ENCODE results near the gene SDCCAG8.
"Not testable (repeated sequence)": the region's sequence is repeated elsewhere in the genome, so short reads cannot be mapped to it uniquely, and the experiment has no call there.

The SDCCAG8 gene

DNA sequence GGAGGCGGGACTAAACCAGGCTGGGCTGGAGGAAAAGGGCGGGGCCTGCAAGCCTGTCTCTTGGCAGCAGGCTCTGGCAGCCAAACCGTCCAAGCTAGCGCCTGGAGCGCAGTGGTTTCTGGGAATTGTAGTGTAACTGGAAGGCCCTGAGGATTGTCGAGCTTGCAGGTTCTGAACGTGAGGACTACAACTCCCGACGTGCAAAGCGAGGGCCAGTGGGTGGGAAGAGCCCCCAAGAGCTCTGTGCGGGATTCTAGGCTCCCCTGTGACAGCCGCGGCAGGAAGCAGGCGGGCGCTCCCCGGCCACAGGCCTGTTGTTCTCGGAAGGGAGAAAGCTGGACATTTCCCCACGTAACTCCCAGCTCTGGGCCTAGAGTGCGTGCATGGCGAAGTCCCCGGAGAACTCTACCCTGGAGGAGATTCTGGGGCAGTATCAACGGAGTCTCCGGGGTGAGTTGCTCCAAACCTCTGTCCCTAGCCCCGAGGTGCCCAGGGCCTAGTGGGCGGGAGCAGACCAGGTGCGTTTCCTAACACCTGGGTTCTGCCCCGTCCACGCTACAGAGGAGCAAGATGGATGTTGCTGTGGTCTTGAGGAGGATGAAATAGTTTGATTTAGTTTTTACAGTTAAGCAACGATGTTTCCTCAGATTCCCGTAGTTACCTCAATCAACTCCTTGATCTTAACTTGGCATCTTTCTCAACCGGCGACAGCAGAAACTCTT is at the start of gene SDCCAG8:
TSS of gene SDCCAG8 (plus strand) at position 251 of the 722 bp plus-strand sequence. CDS start at position 384, 133 bp downstream.
- Mint-ChIP-seq H3K9me3 (no peaks in the 10 kb centered on the region), H3K27me3 (no peaks in the 10 kb centered on the region), H3K27ac (peak within 1 kb of the TSS; percentile 100), H3K36me3 (ENCODE audit: low read depth) (peaks cover 46% of the 10 kb centered on the region), H3K4me1 (ENCODE audit: low read depth) (peaks cover 32% of the 10 kb centered on the region), H3K4me3 (peak within 1 kb of the TSS; percentile 87)
- intact Hi-C loops (cut with micrococcal nuclease): loop anchor here (1.0 to 10.0 kb wide), 4 partner anchors 8 to 59 kb away; no protein-coding TSS in a partner anchor

DNA sequence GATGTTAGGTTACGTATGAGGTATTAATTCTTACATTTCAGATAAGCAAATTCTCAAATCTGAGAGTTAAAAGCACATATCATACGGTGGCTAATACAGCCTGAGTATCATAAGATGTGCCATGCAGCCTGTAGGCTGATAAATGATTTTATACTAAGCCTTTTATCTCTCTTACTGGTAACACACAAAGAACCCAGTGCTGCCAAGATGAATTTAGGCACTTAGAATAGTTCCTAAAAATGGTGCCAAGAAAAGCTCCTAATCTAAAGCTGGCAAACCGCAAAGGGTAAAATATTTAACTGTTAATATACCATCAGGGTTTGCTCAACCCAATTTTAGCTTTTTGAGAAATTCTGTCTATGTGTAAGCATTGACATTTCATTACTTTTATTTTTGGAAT is 43.9 kb upstream of the SDCCAG8 start:
- H3K36me3 Mint-ChIP-seq (ENCODE audit: low read depth): peaks cover 34% of the 10 kb centered on the region
- H3K4me3 Mint-ChIP-seq; intact Hi-C loops (cut with micrococcal nuclease); H3K27ac Mint-ChIP-seq; H3K9me3 Mint-ChIP-seq; H3K27me3 Mint-ChIP-seq; H3K4me1 Mint-ChIP-seq (ENCODE audit: low read depth): not testable (repeated sequence)

DNA sequence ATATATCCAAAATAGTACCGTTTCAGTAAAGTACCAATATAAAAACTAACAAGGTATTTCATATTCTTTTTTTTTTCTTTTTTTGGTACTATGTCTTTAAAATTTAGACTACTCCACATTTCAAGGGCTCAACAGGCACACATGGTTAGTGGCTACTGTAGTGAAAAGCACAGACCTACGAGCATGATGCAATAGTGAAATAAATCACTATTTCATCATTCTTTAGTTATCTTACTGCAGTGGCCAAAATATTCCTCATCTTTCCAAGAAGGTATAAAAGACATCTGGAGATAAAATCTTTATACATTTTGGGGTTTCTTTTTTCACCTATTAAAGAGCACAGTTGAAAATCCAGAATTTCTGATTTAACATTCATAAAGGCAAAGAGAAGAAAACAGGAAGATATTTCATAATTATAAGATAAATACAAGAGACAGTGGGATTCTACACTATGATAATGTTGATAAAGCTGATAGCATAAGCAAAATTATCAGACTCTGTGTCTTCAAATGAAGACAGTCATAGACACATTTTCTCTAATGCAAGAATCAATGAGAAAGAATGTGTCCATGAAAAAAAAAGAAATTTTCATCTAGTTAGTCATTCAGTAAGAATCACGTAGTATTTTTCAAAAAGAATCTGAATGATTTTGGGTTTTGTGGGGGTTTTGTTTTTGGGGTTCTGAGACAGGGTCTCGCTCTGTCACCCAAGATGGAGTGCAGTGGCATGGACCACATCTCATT is 42.6 kb upstream of the SDCCAG8 start:
- Mint-ChIP-seq H3K36me3 (ENCODE audit: low read depth) (peaks cover 38% of the 10 kb centered on the region), H3K4me3 (no peak overlapping the region), H3K27me3 (no peaks in the 10 kb centered on the region), H3K4me1 (ENCODE audit: low read depth) (peaks cover 4% of the 10 kb centered on the region), H3K9me3 (no peaks in the 10 kb centered on the region), H3K27ac (no peak overlapping the region)
- intact Hi-C loops (cut with micrococcal nuclease): no loop called here

DNA sequence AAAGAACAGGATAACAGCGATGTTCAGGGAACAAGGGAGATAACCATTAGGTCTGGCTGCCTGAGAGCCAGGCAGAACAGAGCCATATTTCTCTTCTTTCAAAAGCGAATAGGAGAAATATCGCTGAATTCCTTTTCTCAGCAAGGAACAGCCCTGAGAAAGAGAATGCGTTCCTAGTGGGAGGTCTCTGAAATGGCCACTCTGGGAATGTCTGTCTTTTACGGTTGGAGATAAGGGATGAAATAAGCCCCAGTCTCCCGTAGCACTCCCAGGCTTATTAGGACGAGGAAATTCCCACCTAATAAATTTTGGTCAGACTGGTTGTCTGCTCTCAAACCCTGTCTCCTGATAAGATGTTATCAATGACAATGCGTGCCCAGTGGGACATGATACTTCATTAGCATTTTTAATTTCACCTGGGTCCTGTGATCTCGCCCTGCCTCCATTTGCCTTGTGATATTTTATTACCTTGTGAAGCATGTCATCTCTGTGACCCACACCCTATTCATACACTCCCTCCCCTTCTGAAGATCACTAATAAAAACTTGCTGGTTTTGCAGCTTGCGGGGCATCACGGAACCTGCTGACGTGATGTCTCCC is 40.5 kb upstream of the SDCCAG8 start:
- H3K27me3 Mint-ChIP-seq; H3K9me3 Mint-ChIP-seq; intact Hi-C loops (cut with micrococcal nuclease); H3K4me1 Mint-ChIP-seq (ENCODE audit: low read depth); H3K4me3 Mint-ChIP-seq; H3K27ac Mint-ChIP-seq: not testable (repeated sequence)
- H3K36me3 Mint-ChIP-seq (ENCODE audit: low read depth): peaks cover 50% of the 10 kb centered on the region

DNA sequence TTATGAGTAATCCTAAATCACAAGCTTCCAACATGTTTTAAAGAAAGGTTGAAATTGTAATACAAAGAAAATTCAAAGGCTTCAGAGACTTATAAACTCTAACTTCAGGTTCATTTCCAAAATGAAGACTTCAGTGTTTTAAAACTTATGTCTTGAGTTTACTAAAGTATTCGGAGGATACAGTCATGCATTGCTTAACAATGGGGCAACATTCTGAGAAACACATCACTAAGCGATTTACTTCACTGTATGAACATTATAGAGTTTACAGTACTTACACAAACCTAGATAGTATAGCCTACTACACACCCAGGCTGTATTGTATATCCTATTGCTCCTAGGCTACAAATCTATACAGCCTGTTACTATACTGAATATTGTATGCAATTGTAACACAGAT is 39.1 kb upstream of the SDCCAG8 start:
- Mint-ChIP-seq H3K9me3 (no peaks in the 10 kb centered on the region), H3K36me3 (ENCODE audit: low read depth) (peaks cover 64% of the 10 kb centered on the region), H3K4me3 (no peak overlapping the region), H3K4me1 (ENCODE audit: low read depth) (peaks cover 6% of the 10 kb centered on the region), H3K27ac (no peak overlapping the region), H3K27me3 (no peaks in the 10 kb centered on the region)
- intact Hi-C loops (cut with micrococcal nuclease): no loop called here

DNA sequence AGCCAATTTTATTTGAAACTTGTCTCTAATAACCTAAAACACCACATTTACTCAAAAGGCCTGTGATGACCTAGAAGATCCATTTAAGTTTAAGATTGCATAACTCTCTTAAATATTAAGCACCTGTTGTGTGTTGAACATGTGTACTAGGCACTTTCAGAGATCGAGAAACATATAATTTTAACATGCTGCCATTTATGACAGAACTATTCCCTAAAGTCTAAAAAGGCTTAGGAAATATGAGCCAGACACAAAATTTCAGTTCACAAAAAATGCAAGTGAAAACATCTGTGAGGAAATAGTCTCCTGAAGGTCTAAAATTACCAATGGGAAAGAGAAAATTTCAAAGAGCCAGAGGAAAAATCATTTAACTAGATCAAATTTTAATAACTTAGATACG is 38.5 kb upstream of the SDCCAG8 start:
- intact Hi-C loops (cut with micrococcal nuclease): no loop called here
- Mint-ChIP-seq H3K9me3 (no peaks in the 10 kb centered on the region), H3K27ac (no peak overlapping the region), H3K4me3 (no peak overlapping the region), H3K36me3 (ENCODE audit: low read depth) (peaks cover 70% of the 10 kb centered on the region), H3K4me1 (ENCODE audit: low read depth) (peaks cover 6% of the 10 kb centered on the region), H3K27me3 (no peaks in the 10 kb centered on the region)

DNA sequence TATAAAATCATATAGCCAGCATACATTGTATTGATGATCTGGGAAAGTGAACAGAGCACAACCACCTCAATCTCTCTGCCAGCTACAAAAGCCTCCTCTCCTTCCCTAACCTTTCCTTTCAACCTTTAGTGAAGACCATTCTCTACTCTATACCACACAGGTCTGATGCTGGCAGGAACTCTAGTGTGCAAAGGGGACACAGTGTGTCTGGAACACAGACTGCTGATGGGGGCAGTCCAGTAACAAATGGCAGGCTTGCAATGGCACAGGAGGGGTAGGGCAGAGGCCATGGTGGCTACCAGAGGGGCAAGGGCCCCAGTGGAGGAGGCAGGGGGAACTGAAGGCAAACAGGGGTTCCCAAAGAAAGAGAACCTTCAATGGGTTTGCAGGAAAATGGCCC is 37.8 kb upstream of the SDCCAG8 start:
- Mint-ChIP-seq H3K4me1 (ENCODE audit: low read depth) (peaks cover 6% of the 10 kb centered on the region), H3K27me3 (no peaks in the 10 kb centered on the region), H3K9me3 (no peaks in the 10 kb centered on the region), H3K27ac (no peak overlapping the region), H3K36me3 (ENCODE audit: low read depth) (peaks cover 77% of the 10 kb centered on the region), H3K4me3 (no peak overlapping the region)
- intact Hi-C loops (cut with micrococcal nuclease): no loop called here

DNA sequence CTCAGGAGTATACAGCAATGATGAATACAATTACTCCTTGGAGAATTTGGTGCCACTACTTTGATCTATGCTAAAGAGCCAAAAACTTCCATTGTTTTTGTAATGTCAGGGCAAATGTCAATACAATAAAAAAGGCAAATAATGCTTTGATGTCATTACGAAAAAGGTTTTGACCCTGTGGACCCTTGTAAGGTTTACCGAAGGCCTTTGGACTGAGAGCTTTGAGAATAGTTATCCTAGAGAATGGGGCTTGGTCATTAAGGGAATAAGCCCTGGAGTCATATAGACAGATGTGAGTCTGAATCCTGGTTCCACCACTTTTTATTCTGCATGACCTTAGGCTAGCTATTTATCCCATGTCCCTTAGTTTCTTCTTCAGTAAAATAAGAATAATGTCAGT is 28.2 kb upstream of the SDCCAG8 start:
- H3K9me3 Mint-ChIP-seq: peaks cover 38% of the 10 kb centered on the region
- H3K36me3 Mint-ChIP-seq (ENCODE audit: low read depth): peaks cover 68% of the 10 kb centered on the region
- no peak overlapping the region for H3K27ac Mint-ChIP-seq
- H3K4me1 Mint-ChIP-seq (ENCODE audit: low read depth): peaks cover 15% of the 10 kb centered on the region
- H3K4me3 Mint-ChIP-seq: no peak overlapping the region
- H3K27me3 Mint-ChIP-seq: no peaks in the 10 kb centered on the region
- intact Hi-C loops (cut with micrococcal nuclease): no loop called here

DNA sequence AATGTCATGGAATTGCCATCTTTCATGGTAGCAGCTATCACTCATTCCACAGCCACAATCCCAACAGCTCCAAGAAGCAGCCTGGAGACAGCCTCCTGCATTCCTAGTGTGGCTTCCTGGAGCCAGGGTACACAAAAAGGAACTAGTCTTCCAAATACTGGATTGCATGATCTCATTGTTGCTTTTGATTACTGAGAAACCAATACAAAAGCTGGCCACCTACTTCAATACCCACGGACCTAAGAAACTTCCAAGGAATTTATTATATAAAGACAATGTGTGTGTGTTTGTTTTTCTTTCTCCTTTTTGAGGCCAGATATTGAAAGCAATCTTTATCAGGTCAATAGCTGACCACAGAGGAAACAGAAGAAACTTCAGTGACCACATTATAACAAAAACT is 26.3 kb upstream of the SDCCAG8 start:
- H3K9me3 Mint-ChIP-seq: peaks cover 45% of the 10 kb centered on the region
- intact Hi-C loops (cut with micrococcal nuclease): no loop called here
- peaks cover 57% of the 10 kb centered on the region for H3K36me3 Mint-ChIP-seq (ENCODE audit: low read depth)
- no peaks in the 10 kb centered on the region for H3K27me3 Mint-ChIP-seq
- no peak overlapping the region for H3K27ac Mint-ChIP-seq
- H3K4me3 Mint-ChIP-seq: no peak overlapping the region
- peaks cover 10% of the 10 kb centered on the region for H3K4me1 Mint-ChIP-seq (ENCODE audit: low read depth)

DNA sequence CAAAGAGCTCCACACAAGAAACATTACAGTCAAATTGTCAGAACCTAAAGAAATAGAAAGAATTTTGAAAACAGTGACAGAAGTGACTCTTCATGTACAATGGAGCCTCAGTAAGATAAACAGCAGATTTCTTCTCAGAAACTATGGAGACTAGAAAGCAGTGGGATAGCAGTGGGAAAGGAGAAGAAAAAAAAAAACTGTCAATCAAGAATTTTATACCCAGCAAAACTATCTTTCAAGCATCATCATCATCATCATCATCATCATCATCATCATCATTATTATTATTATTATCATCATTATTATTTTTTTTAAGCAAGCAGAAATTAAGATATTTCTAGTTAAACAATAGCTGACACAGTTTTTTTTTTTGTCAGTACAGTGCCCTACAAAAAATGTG is 24.9 kb upstream of the SDCCAG8 start:
- H3K36me3 Mint-ChIP-seq (ENCODE audit: low read depth): peaks cover 58% of the 10 kb centered on the region
- no peaks in the 10 kb centered on the region for H3K27me3 Mint-ChIP-seq
- H3K4me1 Mint-ChIP-seq (ENCODE audit: low read depth): peaks cover 10% of the 10 kb centered on the region
- no peak overlapping the region for H3K4me3 Mint-ChIP-seq
- intact Hi-C loops (cut with micrococcal nuclease): no loop called here
- H3K27ac Mint-ChIP-seq: no peak overlapping the region
- peaks cover 45% of the 10 kb centered on the region for H3K9me3 Mint-ChIP-seq

DNA sequence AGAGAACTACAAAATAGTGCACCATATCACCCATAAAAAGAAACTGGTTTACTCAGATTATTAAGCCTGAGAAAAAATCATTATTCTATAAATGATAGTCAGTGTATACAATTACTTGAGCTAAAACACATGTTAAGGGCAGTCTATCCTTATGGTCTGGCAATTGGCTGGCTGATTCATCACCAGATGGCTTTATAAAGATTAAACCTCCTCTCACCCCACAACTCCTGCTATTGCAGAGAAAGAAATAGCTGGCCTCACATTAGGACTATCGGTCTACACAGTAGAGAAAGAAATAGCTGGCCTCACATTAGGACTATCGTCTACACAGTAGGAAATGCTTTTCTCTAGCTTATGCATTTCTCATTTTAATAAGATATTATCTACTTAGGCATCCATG is 21.9 kb upstream of the SDCCAG8 start:
- intact Hi-C loops (cut with micrococcal nuclease): no loop called here
- H3K27ac Mint-ChIP-seq: no peak overlapping the region
- H3K27me3 Mint-ChIP-seq: no peaks in the 10 kb centered on the region
- H3K9me3 Mint-ChIP-seq: peaks cover 45% of the 10 kb centered on the region
- peaks cover 15% of the 10 kb centered on the region for H3K4me1 Mint-ChIP-seq (ENCODE audit: low read depth)
- H3K36me3 Mint-ChIP-seq (ENCODE audit: low read depth): peaks cover 60% of the 10 kb centered on the region
- no peak overlapping the region for H3K4me3 Mint-ChIP-seq

DNA sequence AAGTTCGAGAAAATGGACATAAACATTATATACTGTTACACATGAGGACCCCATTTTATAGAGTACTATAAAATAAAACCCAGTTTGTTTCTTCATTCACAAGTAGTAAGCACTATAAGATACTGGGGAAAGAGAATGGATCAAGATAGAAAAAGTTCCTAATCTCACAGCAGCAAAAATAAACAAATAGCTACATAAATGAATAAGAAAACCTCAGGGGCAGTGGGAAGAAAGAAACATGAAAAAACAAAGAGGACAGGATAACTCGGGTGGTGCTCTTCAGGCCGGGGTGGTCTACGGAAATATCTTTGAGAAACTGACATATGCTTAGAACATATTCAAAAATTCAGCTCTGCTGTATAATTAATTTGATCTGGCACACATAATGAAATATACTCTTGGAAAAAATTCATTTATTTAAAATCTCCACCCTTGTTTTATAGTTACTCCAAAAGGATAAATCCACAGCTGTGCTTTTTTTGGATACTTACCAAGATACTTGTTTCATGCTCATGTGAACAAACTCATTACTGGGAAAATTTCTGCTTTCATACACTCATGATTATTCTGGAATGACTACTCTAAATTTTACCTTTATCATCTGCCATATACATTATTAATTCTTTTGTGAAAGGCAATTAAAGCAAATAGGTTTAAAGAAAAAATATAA is 20.7 kb upstream of the SDCCAG8 start:
- H3K36me3 Mint-ChIP-seq (ENCODE audit: low read depth): peaks cover 48% of the 10 kb centered on the region

DNA sequence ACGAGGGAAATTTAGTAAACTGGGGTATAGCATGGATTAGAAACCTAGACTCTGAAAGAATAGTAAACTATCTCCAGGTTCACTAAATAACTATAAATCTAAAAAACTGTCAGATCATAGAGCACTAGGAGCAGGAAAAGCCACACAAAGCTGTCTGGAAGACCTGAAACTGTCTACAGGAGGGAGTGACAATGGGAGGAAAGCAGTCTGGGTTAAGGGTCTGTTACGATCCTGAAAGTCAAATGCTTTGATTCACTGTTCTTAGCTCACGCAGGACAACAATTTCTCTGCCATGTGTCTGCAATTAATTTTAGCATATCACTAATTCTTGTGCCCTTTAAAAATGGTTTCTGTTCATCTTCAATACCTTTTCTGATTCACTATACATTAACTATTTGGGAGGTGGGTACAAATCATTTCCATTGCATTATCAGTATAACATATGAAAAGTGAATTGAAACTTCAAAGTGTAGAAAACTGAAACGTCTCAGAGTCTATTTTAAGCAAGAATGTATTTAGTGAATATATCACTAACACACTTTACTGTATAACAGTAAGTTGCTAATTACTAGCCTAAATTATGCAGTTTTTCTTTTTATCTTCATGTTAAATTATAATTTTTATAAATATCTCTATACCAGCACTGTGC is 19.1 kb upstream of the SDCCAG8 start:
- intact Hi-C loops (cut with micrococcal nuclease): no loop called here
- H3K27me3 Mint-ChIP-seq: no peaks in the 10 kb centered on the region
- H3K9me3 Mint-ChIP-seq: peaks cover 16% of the 10 kb centered on the region
- peaks cover 21% of the 10 kb centered on the region for H3K4me1 Mint-ChIP-seq (ENCODE audit: low read depth)
- H3K36me3 Mint-ChIP-seq (ENCODE audit: low read depth): peaks cover 44% of the 10 kb centered on the region
- peak overlapping the region; percentile 30 for H3K27ac Mint-ChIP-seq
- H3K4me3 Mint-ChIP-seq: no peak overlapping the region

More for the DNA sequence above, 20.7 kb upstream of the SDCCAG8 start:
- Mint-ChIP-seq H3K4me3 (no peak overlapping the region), H3K4me1 (ENCODE audit: low read depth) (peaks cover 21% of the 10 kb centered on the region), H3K9me3 (peaks cover 32% of the 10 kb centered on the region), H3K27ac (peak overlapping the region; percentile 39), H3K27me3 (no peaks in the 10 kb centered on the region)
- intact Hi-C loops (cut with micrococcal nuclease): no loop called here
